Lower leg skin (tissue), 4 donors: ENCODE results near the gene MUC5AC. TPM values are rescaled to one million over a fixed set of nuclear protein-coding genes. Genes with fewer than 3 reads are reported as not detected.

ENCODE experiments used
- DNase-seq, 2 donors: peaks; one replicate each; pipeline ENCODE4 v3.0.0-alpha.2; 2019; ENCODE audit warnings: low spot score in 2 of 2
- H3K4me3 ChIP-seq: fragments of 200-600 bp; sonication (generic); 2 replicates; pipeline ENCODE4 v1.5.1; 2017; ENCODE audit warnings: mild to moderate bottlenecking, low read depth; ENCODE audit not compliant: poor library complexity, severe bottlenecking
- POLR2A ChIP-seq, 2 donors: fragments of 450-650 bp; IDR thresholded peaks; one replicate each; pipeline ENCODE4 v1.6.1; 2016 to 2017; ENCODE audit warnings: antibody characterized with exemption in 2 of 2, mild to moderate bottlenecking in 1 of 2, moderate library complexity in 1 of 2
- WGBS, 2 donors: methylation state at CpG; one replicate each; pipeline ENCODE4 v1.1.5; 2018; 5-methylcytosine and 5-hydroxymethylcytosine counted together
- intact Hi-C: fragments of 100-400 bp; cut with DNase I; formaldehyde crosslinking; loops from one replicate; pipeline ENCODE4 v1.15.0; 2023; ENCODE audit warnings: low total_unique reads
- total RNA-seq, 4 donors: library from RNA; depleted of rRNA; stranded (reverse); fragments of >200 nt; gene quantifications; one replicate each; pipeline ENCODE4 v1.1.0, GENCODE V29; 2016
- TF ChIP-seq, protein P1 (sequence below), 3 donors: fragments of 450-650 bp; IDR thresholded peaks; one replicate each; pipeline ENCODE4 v1.5.1; 2016; ENCODE audit warnings: antibody characterized with exemption in 3 of 3, mild to moderate bottlenecking in 3 of 3, moderate library complexity in 2 of 3

Gene MUC5AC
- total RNA-seq, 4 donors from 2014 or later, result 0.02 to 0.04 (median 0.03) TPM; not detected in 1

- no peak overlapping the region for H3K4me3 ChIP-seq
- TF ChIP-seq POLR2A (IDR thresholded peaks at IDR 0.05), result no peak
- TF ChIP-seq, protein P1, sequence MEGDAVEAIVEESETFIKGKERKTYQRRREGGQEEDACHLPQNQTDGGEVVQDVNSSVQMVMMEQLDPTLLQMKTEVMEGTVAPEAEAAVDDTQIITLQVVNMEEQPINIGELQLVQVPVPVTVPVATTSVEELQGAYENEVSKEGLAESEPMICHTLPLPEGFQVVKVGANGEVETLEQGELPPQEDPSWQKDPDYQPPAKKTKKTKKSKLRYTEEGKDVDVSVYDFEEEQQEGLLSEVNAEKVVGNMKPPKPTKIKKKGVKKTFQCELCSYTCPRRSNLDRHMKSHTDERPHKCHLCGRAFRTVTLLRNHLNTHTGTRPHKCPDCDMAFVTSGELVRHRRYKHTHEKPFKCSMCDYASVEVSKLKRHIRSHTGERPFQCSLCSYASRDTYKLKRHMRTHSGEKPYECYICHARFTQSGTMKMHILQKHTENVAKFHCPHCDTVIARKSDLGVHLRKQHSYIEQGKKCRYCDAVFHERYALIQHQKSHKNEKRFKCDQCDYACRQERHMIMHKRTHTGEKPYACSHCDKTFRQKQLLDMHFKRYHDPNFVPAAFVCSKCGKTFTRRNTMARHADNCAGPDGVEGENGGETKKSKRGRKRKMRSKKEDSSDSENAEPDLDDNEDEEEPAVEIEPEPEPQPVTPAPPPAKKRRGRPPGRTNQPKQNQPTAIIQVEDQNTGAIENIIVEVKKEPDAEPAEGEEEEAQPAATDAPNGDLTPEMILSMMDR (IDR thresholded peaks at IDR 0.05), result no peak
- intact Hi-C loops, result no loop called here
- peak in 1 of 2 donors; percentile 81 for DNase-seq
- 32 to 57% methylated on average over 11 to 20 of the region's 22 CpGs for WGBS, 2 donors
These were observed 65.8 kb downstream of the MUC5AC start for GRCh38 chr11:1223346-1224110.

- no peak for DNase-seq
- no peak overlapping the region for H3K4me3 ChIP-seq
- TF ChIP-seq, protein P1 (IDR thresholded peaks at IDR 0.05), result no peak
- TF ChIP-seq POLR2A (IDR thresholded peaks at IDR 0.05), result no peak
- intact Hi-C loops, result no loop called here
- 11% methylated on average over 7 of the region's 7 CpGs; no CpG with 5 or more reads in 1 of the 2 donors for WGBS, 2 donors
These were observed 66.3 kb downstream of the MUC5AC start for GRCh38 chr11:1224111-1224490.

- no peak overlapping the region for H3K4me3 ChIP-seq
- intact Hi-C loops, result no loop called here
- WGBS, 2 donors, result 46 to 49% methylated on average over 24 of the region's 27 CpGs
- TF ChIP-seq, protein P1 (IDR thresholded peaks at IDR 0.05), result no peak
- TF ChIP-seq POLR2A (IDR thresholded peaks at IDR 0.05), result no peak
- DNase-seq, result peak in 1 of 2 donors; percentile 84
These were observed 67.0 kb downstream of the MUC5AC start for GRCh38 chr11:1224491-1225385.

- intact Hi-C loops, result no loop called here
- no peak for TF ChIP-seq POLR2A (IDR thresholded peaks at IDR 0.05)
- WGBS, 2 donors, result 69 to 76% methylated on average over 29 of the region's 29 CpGs
- no peak overlapping the region for H3K4me3 ChIP-seq
- DNase-seq, result peak in 1 of 2 donors; percentile 80
These were observed 67.9 kb downstream of the MUC5AC start for GRCh38 chr11:1225386-1226225.

- DNase-seq, result peak in 1 of 2 donors; percentile 76
- intact Hi-C loops, result no loop called here
- no peak overlapping the region for H3K4me3 ChIP-seq
- no peak for TF ChIP-seq POLR2A (IDR thresholded peaks at IDR 0.05)
- TF ChIP-seq, protein P1 (IDR thresholded peaks at IDR 0.05), result no peak
- 72 to 76% methylated on average over 38 to 40 of the region's 41 CpGs for WGBS, 2 donors
These were observed 68.7 kb downstream of the MUC5AC start for GRCh38 chr11:1226226-1226985.
